ENCODE data around the gene ATG9A. TPM values are rescaled to one million over a fixed set of nuclear protein-coding genes. Genes with fewer than 3 reads are reported as not detected.

ATG9A gene
- total and polyA plus RNA-seq, 9 of the 15 experiments (the other 6 are each of a cell fraction or from before 2014, with no cell fraction given), result 0.25 to 65.6 (median 23.4) TPM

DNA sequence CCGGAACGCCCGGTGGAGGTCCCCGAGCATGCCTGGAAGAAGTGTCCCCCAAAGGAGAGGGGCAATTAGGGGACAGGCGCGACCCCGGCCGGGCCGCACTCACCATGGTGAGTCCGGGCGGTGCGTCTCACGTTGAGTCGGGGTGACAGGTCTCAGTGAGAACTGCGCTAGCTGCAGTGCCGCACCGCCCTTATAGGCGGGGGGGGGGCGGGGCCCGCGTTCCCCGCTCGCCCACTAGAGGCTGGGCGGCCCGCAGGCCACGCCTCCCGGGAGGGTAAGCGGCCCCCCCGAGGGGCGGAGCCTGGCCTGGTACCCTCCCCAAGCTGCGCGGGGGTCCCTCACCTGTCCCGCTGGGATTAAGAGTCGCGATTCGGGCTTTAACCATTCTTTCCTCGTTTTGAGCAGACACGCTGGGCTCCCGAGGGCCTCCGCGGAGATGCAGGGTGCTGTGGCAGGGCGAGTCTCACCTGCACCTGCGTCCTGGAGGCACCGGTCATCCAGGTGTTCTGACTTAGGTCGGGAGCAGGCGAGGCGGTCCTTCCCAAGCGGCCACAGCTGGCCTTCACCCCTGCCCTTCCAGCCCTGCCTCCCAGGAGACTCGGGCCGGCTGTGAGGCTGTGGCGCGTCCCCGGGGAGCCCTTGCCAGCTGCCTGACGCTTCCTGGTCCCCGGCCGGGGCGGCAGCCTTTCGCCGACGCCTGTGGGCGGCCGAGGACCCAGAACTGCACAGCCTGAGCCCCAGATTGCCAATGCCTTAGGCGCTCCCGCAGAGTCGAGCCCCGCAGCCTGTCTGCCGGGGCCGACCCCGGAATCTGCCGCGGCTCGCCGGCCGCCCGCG, 24.5 kb upstream of the ATG9A start, which contains the start of gene TUBA4A (continued):
- TF ChIP-seq CBFB (CRISPR knock-in tag; IDR thresholded peaks at IDR 0.05) (no peak), CBX3 (IDR thresholded peaks at IDR 0.05; ENCODE audit: borderline replicate concordance in 1 of 2, low read length in 2 of 2) (no peak), SAP30 (IDR thresholded peaks at IDR 0.05; ENCODE audit: borderline replicate concordance, insufficient read depth, low read depth, low read length, poor library complexity, severe bottlenecking) (peak; percentile 22), HDGF (IDR thresholded peaks at IDR 0.05) (no peak), TARDBP (IDR thresholded peaks at IDR 0.05) (0 out of 2 replicates have a peak, but pooled peaks have one; percentile 28), KLF10 (CRISPR knock-in tag; IDR thresholded peaks at IDR 0.05) (no peak), ATF1 (CRISPR knock-in tag; IDR thresholded peaks at IDR 0.05) (no peak), ATF1 (tag; IDR thresholded peaks at IDR 0.05) (no peak), PHF8 (IDR thresholded peaks at IDR 0.05; ENCODE audit: borderline replicate concordance, low read length) (peak; percentile 73; the same call in 1 of the 2 replicates), RFX7 (CRISPR knock-in tag; IDR thresholded peaks at IDR 0.05) (no peak), SMARCA4 (IDR thresholded peaks at IDR 0.05) (no peak)
- TF ChIP-seq, protein P1, sequence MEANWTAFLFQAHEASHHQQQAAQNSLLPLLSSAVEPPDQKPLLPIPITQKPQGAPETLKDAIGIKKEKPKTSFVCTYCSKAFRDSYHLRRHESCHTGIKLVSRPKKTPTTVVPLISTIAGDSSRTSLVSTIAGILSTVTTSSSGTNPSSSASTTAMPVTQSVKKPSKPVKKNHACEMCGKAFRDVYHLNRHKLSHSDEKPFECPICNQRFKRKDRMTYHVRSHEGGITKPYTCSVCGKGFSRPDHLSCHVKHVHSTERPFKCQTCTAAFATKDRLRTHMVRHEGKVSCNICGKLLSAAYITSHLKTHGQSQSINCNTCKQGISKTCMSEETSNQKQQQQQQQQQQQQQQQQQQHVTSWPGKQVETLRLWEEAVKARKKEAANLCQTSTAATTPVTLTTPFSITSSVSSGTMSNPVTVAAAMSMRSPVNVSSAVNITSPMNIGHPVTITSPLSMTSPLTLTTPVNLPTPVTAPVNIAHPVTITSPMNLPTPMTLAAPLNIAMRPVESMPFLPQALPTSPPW (CRISPR knock-in tag; IDR thresholded peaks at IDR 0.05), result peak; percentile 97
- TF ChIP-seq, protein P2, sequence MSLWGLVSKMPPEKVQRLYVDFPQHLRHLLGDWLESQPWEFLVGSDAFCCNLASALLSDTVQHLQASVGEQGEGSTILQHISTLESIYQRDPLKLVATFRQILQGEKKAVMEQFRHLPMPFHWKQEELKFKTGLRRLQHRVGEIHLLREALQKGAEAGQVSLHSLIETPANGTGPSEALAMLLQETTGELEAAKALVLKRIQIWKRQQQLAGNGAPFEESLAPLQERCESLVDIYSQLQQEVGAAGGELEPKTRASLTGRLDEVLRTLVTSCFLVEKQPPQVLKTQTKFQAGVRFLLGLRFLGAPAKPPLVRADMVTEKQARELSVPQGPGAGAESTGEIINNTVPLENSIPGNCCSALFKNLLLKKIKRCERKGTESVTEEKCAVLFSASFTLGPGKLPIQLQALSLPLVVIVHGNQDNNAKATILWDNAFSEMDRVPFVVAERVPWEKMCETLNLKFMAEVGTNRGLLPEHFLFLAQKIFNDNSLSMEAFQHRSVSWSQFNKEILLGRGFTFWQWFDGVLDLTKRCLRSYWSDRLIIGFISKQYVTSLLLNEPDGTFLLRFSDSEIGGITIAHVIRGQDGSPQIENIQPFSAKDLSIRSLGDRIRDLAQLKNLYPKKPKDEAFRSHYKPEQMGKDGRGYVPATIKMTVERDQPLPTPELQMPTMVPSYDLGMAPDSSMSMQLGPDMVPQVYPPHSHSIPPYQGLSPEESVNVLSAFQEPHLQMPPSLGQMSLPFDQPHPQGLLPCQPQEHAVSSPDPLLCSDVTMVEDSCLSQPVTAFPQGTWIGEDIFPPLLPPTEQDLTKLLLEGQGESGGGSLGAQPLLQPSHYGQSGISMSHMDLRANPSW (CRISPR knock-in tag; IDR thresholded peaks at IDR 0.05), result no peak
- TF ChIP-seq, protein P3, sequence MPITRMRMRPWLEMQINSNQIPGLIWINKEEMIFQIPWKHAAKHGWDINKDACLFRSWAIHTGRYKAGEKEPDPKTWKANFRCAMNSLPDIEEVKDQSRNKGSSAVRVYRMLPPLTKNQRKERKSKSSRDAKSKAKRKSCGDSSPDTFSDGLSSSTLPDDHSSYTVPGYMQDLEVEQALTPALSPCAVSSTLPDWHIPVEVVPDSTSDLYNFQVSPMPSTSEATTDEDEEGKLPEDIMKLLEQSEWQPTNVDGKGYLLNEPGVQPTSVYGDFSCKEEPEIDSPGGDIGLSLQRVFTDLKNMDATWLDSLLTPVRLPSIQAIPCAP (CRISPR knock-in tag; IDR thresholded peaks at IDR 0.05; ENCODE audit: borderline replicate concordance), result no peak
- TF ChIP-seq, protein P4, sequence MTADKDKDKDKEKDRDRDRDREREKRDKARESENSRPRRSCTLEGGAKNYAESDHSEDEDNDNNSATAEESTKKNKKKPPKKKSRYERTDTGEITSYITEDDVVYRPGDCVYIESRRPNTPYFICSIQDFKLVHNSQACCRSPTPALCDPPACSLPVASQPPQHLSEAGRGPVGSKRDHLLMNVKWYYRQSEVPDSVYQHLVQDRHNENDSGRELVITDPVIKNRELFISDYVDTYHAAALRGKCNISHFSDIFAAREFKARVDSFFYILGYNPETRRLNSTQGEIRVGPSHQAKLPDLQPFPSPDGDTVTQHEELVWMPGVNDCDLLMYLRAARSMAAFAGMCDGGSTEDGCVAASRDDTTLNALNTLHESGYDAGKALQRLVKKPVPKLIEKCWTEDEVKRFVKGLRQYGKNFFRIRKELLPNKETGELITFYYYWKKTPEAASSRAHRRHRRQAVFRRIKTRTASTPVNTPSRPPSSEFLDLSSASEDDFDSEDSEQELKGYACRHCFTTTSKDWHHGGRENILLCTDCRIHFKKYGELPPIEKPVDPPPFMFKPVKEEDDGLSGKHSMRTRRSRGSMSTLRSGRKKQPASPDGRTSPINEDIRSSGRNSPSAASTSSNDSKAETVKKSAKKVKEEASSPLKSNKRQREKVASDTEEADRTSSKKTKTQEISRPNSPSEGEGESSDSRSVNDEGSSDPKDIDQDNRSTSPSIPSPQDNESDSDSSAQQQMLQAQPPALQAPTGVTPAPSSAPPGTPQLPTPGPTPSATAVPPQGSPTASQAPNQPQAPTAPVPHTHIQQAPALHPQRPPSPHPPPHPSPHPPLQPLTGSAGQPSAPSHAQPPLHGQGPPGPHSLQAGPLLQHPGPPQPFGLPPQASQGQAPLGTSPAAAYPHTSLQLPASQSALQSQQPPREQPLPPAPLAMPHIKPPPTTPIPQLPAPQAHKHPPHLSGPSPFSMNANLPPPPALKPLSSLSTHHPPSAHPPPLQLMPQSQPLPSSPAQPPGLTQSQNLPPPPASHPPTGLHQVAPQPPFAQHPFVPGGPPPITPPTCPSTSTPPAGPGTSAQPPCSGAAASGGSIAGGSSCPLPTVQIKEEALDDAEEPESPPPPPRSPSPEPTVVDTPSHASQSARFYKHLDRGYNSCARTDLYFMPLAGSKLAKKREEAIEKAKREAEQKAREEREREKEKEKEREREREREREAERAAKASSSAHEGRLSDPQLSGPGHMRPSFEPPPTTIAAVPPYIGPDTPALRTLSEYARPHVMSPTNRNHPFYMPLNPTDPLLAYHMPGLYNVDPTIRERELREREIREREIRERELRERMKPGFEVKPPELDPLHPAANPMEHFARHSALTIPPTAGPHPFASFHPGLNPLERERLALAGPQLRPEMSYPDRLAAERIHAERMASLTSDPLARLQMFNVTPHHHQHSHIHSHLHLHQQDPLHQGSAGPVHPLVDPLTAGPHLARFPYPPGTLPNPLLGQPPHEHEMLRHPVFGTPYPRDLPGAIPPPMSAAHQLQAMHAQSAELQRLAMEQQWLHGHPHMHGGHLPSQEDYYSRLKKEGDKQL (CRISPR knock-in tag; IDR thresholded peaks at IDR 0.05; ENCODE audit: borderline replicate concordance), result no peak
